Endothelial cell of umbilical vein (primary cell): ENCODE data around the gene PRDX5. TPM values are rescaled to one million over a fixed set of nuclear protein-coding genes. Genes with fewer than 3 reads are reported as not detected.

ENCODE experiments used
- BruUV-seq: library from RNA; stranded (reverse); fragments of 400-500 nt; replicated peaks from 2 replicates; lab custom pipeline; 2021; lab: Mats Ljungman, UMichigan
- CTCF ChIA-PET: fragments of 300-600, 350-600 bp; sonication (Branson Sonifier 250); formaldehyde crosslinking; loops from one replicate; lab custom pipeline; 2021; ENCODE audit warnings: antibody characterized with exemption, inconsistent platforms; lab: Charles Lee
- POLR2A ChIA-PET: fragments of 300-600, 350-600 bp; sonication (Branson Sonifier 250); formaldehyde crosslinking; loops from one replicate; lab custom pipeline; 2021; ENCODE audit warnings: antibody characterized with exemption, inconsistent platforms; lab: Charles Lee
- DNase-seq: peaks from one replicate; pipeline ENCODE4 v3.0.0-alpha.2; 2011; ENCODE audit warnings: low read depth, low spot score
- FAIRE-seq: peaks from 2 replicates; lab custom pipeline; 2011; peaks lifted over from hg19 to GRCh38; lab: Jason Lieb, UNC
- H2AFZ ChIP-seq: 2 replicates; pipeline ENCODE4 v1.6.0; 2012; ENCODE audit warnings: low read depth, low read length, control low read depth, inconsistent platforms
- H3K27ac ChIP-seq: 2 replicates; pipeline ENCODE4 v1.5.1; 2011; ENCODE audit warnings: low read depth, mild to moderate bottlenecking, control low read depth, low read length, moderate library complexity; ENCODE audit not compliant: insufficient read depth
- H3K27me3 ChIP-seq, 2 experiments: 2 replicates each; pipeline versions ENCODE4 v1.6.0 to v1.6.1; 2011; ENCODE audit warnings: low read length in 2 of 2, mixed read lengths in 1 of 2; ENCODE audit not compliant: control insufficient read depth in 2 of 2, insufficient read depth in 2 of 2
- H3K36me3 ChIP-seq, 2 experiments: 2 replicates in 1 of 2; 3 replicates in 1 of 2; pipeline ENCODE4 v1.5.1; 2011; ENCODE audit warnings: low read length in 2 of 2, mild to moderate bottlenecking in 1 of 2, moderate library complexity in 1 of 2; ENCODE audit not compliant: control insufficient read depth in 2 of 2, insufficient read depth in 2 of 2; ENCODE audit errors: extremely low read depth in 1 of 2
- H3K4me1 ChIP-seq: 3 replicates; pipeline ENCODE4 v1.5.1; 2011; ENCODE audit warnings: mild to moderate bottlenecking, low read length; ENCODE audit not compliant: control insufficient read depth, insufficient read depth; ENCODE audit errors: extremely low read depth
- H3K4me2 ChIP-seq: 2 replicates; pipeline ENCODE4 v1.6.1; 2011; ENCODE audit warnings: low read length, control low read depth, mixed read lengths; ENCODE audit not compliant: insufficient read depth
- H3K4me3 ChIP-seq, 3 experiments: fragments of 200-600 bp in 1 of 3; sonication (generic), shearing (Covaris generic) in 1 of 3; replicated peaks in 1 of 3; 2 replicates each; pipeline ENCODE4 v1.5.1; 2011 to 2016; ENCODE audit warnings: control low read depth in 3 of 3, low read length in 3 of 3, mild to moderate bottlenecking in 2 of 3, inconsistent platforms in 1 of 3, low read depth in 1 of 3, moderate library complexity in 1 of 3; ENCODE audit not compliant: insufficient read depth in 1 of 3
- H3K79me2 ChIP-seq: 2 replicates; pipeline ENCODE4 v1.6.0; 2012; ENCODE audit warnings: low read length, inconsistent platforms; ENCODE audit not compliant: control insufficient read depth, insufficient read depth
- H3K9ac ChIP-seq: replicated peaks from 2 replicates; pipeline ENCODE3; 2011; ENCODE audit warnings: low read length, control low read depth; ENCODE audit not compliant: insufficient read depth; ENCODE audit errors: extremely low read depth
- H3K9me1 ChIP-seq: replicated peaks from 3 replicates; pipeline ENCODE4 v1.6.0; 2011; ENCODE audit warnings: mild to moderate bottlenecking, low read length; ENCODE audit not compliant: control insufficient read depth, insufficient read depth; ENCODE audit errors: extremely low read depth
- H3K9me3 ChIP-seq: replicated peaks from 2 replicates; pipeline ENCODE4 v1.5.1; 2012; ENCODE audit warnings: low read length, inconsistent platforms; ENCODE audit not compliant: control insufficient read depth, insufficient read depth
- H4K20me1 ChIP-seq: replicated peaks from 2 replicates; pipeline ENCODE3; 2011; ENCODE audit warnings: mild to moderate bottlenecking, low read length; ENCODE audit not compliant: control insufficient read depth, insufficient read depth; ENCODE audit errors: extremely low read depth
- EZH2 ChIP-seq: IDR thresholded peaks from 2 replicates; pipeline ENCODE4 v1.6.1; 2012; ENCODE audit warnings: borderline replicate concordance, low read depth, mild to moderate bottlenecking, moderate library complexity, low read length, inconsistent platforms; ENCODE audit not compliant: severe bottlenecking
- FOS ChIP-seq: IDR thresholded peaks from 2 replicates; pipeline ENCODE4 v1.6.1; 2011; ENCODE audit warnings: mild to moderate bottlenecking, low read length, moderate library complexity, borderline replicate concordance; ENCODE audit not compliant: insufficient read depth
- GATA2 ChIP-seq: IDR thresholded peaks from 2 replicates; pipeline ENCODE4 v1.7.0; 2011; ENCODE audit warnings: low read depth, mild to moderate bottlenecking, moderate library complexity, mixed read lengths, low read length; ENCODE audit not compliant: insufficient read length, insufficient read depth
- JUN ChIP-seq: IDR thresholded peaks from 2 replicates; pipeline ENCODE4 v1.6.1; 2011; ENCODE audit warnings: borderline replicate concordance, low read depth; ENCODE audit not compliant: insufficient read length, insufficient read depth
- MYC ChIP-seq: IDR thresholded peaks from one replicate; pipeline ENCODE4 v1.6.1; 2011; ENCODE audit warnings: mild to moderate bottlenecking, low read depth, low read length
- POLR2A ChIP-seq: IDR thresholded peaks from 2 replicates; pipeline ENCODE4 v1.6.1; 2012; ENCODE audit warnings: low read depth, mild to moderate bottlenecking, control low read depth, low read length
- POLR2AphosphoS5 ChIP-seq: IDR thresholded peaks from 2 replicates; pipeline ENCODE4 v1.6.1; 2012; ENCODE audit warnings: low read depth, mild to moderate bottlenecking, control low read depth, low read length, moderate library complexity; ENCODE audit not compliant: insufficient read depth
- dilution Hi-C: fragments of 300-500 bp; cut with MboI; formaldehyde crosslinking; loops from one replicate; pipeline ENCODE4 v1.15.0; 2019; ENCODE audit warnings: low sequenced_read_pairs; ENCODE audit not compliant: extremely low pct_ligation_motif_present
- intact Hi-C: fragments of 100-400 bp; cut with micrococcal nuclease; formaldehyde crosslinking; loops from one replicate; pipeline ENCODE4 v1.10.0; 2022
- polyA plus RNA-seq, 4 experiments: library from polyadenylated mRNA; depleted of rRNA in 3 of 4; stranded (reverse) in 3 of 4; unstranded in 1 of 4; fragments of >200 nt; gene quantifications; 2 replicates each; pipeline versions ENCODE4 v1.2.1 to v1.2.3, GENCODE V29; 2011 to 2012; ENCODE audit warnings: missing spikeins in 1 of 4
- total RNA-seq: library from RNA; stranded (reverse); gene quantifications from 2 replicates; pipeline ENCODE4 v1.2.3, GENCODE V29; 2021
- TF ChIP-seq, protein P1 (sequence below): IDR thresholded peaks from 2 replicates; pipeline ENCODE4 v1.6.1; 2011; ENCODE audit not compliant: insufficient read depth, insufficient read length
- TF ChIP-seq, protein P2 (sequence below), 2 donors: IDR thresholded peaks; 1 replicate in 1 of 2; 2 replicates in 1 of 2; pipeline ENCODE4 v1.5.1; 2011; ENCODE audit warnings: low read length in 2 of 2, mild to moderate bottlenecking in 2 of 2, moderate library complexity in 2 of 2, control low read depth in 1 of 2, inconsistent platforms in 1 of 2, low read depth in 1 of 2; ENCODE audit not compliant: insufficient read depth in 1 of 2; ENCODE audit errors: extremely low read depth in 1 of 2

The PRDX5 gene
- total and polyA plus RNA-seq, 2 donors (not counting 3 experiments of a cell fraction or from before 2014, with no cell fraction given), result 199 to 709 TPM

DNA sequence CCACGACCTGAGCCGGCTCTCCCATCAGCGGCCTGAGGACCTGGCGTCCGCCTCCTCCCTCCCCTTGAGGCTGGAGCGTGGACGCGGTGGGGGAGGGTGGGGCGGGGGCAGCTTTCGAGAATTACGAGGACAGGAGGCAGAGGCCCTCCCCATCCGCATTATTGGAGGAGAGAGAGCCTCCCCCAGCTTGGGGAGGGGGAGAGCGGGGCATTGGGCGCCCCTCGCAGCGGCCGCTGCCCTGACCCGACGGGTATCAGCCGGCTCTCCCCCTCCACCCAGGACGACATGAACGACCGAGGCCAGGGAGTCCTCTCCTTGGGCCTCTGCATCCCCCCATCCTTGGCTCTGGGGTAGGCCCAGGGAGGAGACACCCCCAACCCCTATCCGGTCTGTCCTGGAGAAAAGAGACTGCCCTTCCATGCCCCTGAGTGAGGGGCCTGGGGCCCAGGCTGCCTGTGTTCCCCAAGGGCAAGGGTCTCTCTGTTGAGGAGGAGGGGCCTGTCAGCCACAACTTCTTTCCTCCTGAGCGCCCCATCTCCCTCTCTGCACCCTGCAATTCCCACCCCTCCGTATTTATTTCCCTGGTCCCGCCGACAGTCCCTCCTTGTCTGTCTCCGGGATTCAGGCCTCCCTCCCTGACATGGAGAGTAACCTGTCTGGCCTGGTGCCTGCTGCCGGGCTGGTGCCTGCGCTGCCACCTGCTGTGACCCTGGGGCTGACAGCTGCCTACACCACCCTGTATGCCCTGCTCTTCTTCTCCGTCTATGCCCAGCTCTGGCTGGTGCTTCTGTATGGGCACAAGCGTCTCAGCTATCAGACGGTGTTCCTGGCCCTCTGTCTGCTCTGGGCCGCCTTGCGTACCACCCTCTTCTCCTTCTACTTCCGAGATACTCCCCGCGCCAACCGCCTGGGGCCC, 31.8 kb upstream of the PRDX5 start:
- peak overlapping the region; percentile 58 for H3K4me2 ChIP-seq
- H3K9me1 ChIP-seq, result no peaks in the 10 kb centered on the region
- H3K79me2 ChIP-seq, result peaks cover 2% of the 10 kb centered on the region
- H3K9ac ChIP-seq, result peak overlapping the region; percentile 54
- ChIA-PET CTCF (interaction anchor here (2.2 to 3.5 kb wide), 3 partner anchors 15 to 69 kb away, joined by 8 to 26 read pairs (median 9); partner anchors contain the start of gene CATSPERZ), POLR2A (no interaction called here)
- H3K27me3 ChIP-seq, result peaks cover 11 to 12% of the 10 kb centered on the region in 2 experiments
- DNase-seq (no peak), FAIRE-seq (no peak)
- BruUV-seq, result no TSS peak
- H3K9me3 ChIP-seq, result no peaks in the 10 kb centered on the region
- H3K4me3 ChIP-seq, result peak overlapping the region; percentile 11 to 49 (median 42)
- peaks cover 0 to 5% of the 10 kb centered on the region in 2 experiments for H3K36me3 ChIP-seq
- peak overlapping the region; percentile 49 for H2AFZ ChIP-seq
- no peak for TF ChIP-seq JUN
- TF ChIP-seq POLR2AphosphoS5, result no peak
- peak; percentile 10 for TF ChIP-seq POLR2A
- intact Hi-C loops, result loop anchor here (1.0 to 5.0 kb wide), 5 partner anchors 16 to 99 kb away; partner anchors contain the start of genes ESRRA, PLCB3, PPP1R14B and STIP1
- peaks cover 11% of the 10 kb centered on the region for H3K4me1 ChIP-seq
- H4K20me1 ChIP-seq, result no peaks in the 10 kb centered on the region
- dilution Hi-C loops, result no loop called here
- H3K27ac ChIP-seq, result no peak overlapping the region

DNA sequence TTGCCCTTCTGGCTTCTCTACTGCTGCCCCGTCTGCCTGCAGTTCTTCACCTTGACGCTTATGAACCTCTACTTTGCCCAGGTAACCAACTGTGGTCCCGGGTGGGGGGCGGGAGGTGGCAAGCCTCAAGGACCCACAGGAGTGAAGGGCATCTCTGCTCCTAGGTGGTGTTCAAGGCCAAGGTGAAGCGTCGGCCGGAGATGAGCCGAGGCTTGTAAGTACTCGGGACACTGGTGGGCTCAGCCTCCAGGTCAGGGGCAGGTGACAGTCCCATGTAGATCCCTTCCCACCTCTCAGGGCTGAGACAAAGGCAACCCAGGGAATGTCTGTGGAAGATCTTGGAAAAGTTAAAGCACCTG, 31.1 kb upstream of the PRDX5 start:
- Histone ChIP-seq H3K4me3 (no peak overlapping the region), H3K9me3 (no peaks in the 10 kb centered on the region), H3K9ac (no peak overlapping the region), H3K4me2 (no peak overlapping the region), H3K4me1 (peaks cover 11% of the 10 kb centered on the region), H3K36me3 (peaks cover 0 to 5% of the 10 kb centered on the region in 2 experiments), H3K27ac (no peak overlapping the region), H4K20me1 (no peaks in the 10 kb centered on the region), H3K79me2 (peaks cover 2% of the 10 kb centered on the region), H3K27me3 (peaks cover 13 to 18% of the 10 kb centered on the region in 2 experiments), H3K9me1 (no peaks in the 10 kb centered on the region), H2AFZ (no peak overlapping the region)
- ChIA-PET CTCF (interaction anchor here (2.2 kb wide), 1 partner anchor 14 kb away, joined by 8 read pairs; no protein-coding TSS in a partner anchor), POLR2A (no interaction called here)
- no peak for DNase-seq
- no peak for FAIRE-seq
- TF ChIP-seq MYC (no peak), JUN (no peak), FOS (no peak), POLR2A (no peak), EZH2 (no peak), GATA2 (no peak), POLR2AphosphoS5 (no peak)
- TF ChIP-seq, protein P1, sequence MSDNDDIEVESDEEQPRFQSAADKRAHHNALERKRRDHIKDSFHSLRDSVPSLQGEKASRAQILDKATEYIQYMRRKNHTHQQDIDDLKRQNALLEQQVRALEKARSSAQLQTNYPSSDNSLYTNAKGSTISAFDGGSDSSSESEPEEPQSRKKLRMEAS, result no peak
- TF ChIP-seq, protein P2, sequence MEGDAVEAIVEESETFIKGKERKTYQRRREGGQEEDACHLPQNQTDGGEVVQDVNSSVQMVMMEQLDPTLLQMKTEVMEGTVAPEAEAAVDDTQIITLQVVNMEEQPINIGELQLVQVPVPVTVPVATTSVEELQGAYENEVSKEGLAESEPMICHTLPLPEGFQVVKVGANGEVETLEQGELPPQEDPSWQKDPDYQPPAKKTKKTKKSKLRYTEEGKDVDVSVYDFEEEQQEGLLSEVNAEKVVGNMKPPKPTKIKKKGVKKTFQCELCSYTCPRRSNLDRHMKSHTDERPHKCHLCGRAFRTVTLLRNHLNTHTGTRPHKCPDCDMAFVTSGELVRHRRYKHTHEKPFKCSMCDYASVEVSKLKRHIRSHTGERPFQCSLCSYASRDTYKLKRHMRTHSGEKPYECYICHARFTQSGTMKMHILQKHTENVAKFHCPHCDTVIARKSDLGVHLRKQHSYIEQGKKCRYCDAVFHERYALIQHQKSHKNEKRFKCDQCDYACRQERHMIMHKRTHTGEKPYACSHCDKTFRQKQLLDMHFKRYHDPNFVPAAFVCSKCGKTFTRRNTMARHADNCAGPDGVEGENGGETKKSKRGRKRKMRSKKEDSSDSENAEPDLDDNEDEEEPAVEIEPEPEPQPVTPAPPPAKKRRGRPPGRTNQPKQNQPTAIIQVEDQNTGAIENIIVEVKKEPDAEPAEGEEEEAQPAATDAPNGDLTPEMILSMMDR (IDR thresholded peaks at IDR 0.05; ENCODE audit: extremely low read depth in 1 of 2, insufficient read depth in 1 of 2, low read depth in 1 of 2, low read length in 2 of 2), result no peak
- intact Hi-C loops (loop anchor here (5.0 kb wide), 1 partner anchor 99 kb away; the partner anchor contains the start of gene STIP1), dilution Hi-C loops (no loop called here)
- BruUV-seq, result no TSS peak
